VCaP (cell line): ENCODE measurements around the gene ARFGAP3.

Experiments used
- H3K27ac ChIP-seq: fragments of 450-650 bp; 2 replicates; pipeline ENCODE4 v1.5.1; 2017
- CTCF ChIP-seq: fragments of 450-650 bp; conservative IDR thresholded peaks from 2 replicates; pipeline ENCODE4 v1.5.1; 2017; ENCODE audit warnings: mild to moderate bottlenecking, moderate library complexity

The ARFGAP3 gene

GRCh38 chr22:42891008-42891407 is 33.9 kb upstream of the ARFGAP3 start:
- TF ChIP-seq CTCF = no peak
- H3K27ac ChIP-seq = no peak overlapping the region

- TF ChIP-seq CTCF = no peak
- no peak overlapping the region for H3K27ac ChIP-seq
Measured at GRCh38 chr22:42889304-42889703, 32.2 kb upstream of the ARFGAP3 start.

- no peak overlapping the region for H3K27ac ChIP-seq
- TF ChIP-seq CTCF = no peak
Measured at GRCh38 chr22:42887523-42888507, 30.7 kb upstream of the ARFGAP3 start.

GRCh38 chr22:42887120-42887519 is 30.0 kb upstream of the ARFGAP3 start:
- TF ChIP-seq CTCF = no peak
- H3K27ac ChIP-seq = no peak overlapping the region

GRCh38 chr22:42885446-42885845 is 28.4 kb upstream of the ARFGAP3 start:
- TF ChIP-seq CTCF = no peak
- no peak overlapping the region for H3K27ac ChIP-seq

- no peak for TF ChIP-seq CTCF
- H3K27ac ChIP-seq = no peak overlapping the region
Measured at GRCh38 chr22:42884616-42885375, 27.7 kb upstream of the ARFGAP3 start.

GRCh38 chr22:42883970-42884369 is 26.9 kb upstream of the ARFGAP3 start:
- H3K27ac ChIP-seq = no peak overlapping the region
- no peak for TF ChIP-seq CTCF
